Measurements from ENCODE around the gene ADPRH. TPM values are rescaled to one million over a fixed set of nuclear protein-coding genes. Genes with fewer than 3 reads are reported as not detected.

The ADPRH gene
- total RNA-seq, 1 experiment from 2014 or later, result 1.5 TPM

GRCh38 chr3:119596398-119596797, 17.1 kb downstream of the ADPRH start:
- ChIA-PET CTCF (no interaction called here), POLR2A (no interaction called here), RAD21 (ENCODE audit: low non-redundant PET in 1 of 2, low total read pairs in 2 of 2, uncharacterized antibody in 2 of 2, unreplicated experiment in 2 of 2) (no interaction called here)
- no peak overlapping the region for H3K9ac ChIP-seq (ENCODE audit: low read length)
- no peaks in the 10 kb centered on the region for H3K9me3 ChIP-seq (ENCODE audit: control insufficient read depth in 1 of 2, insufficient read depth in 1 of 2, low read depth in 1 of 2, low read length in 2 of 2)
- DNase-seq (ENCODE audit: low read depth, low spot score) (no peak), ATAC-seq (no peak)
- intact Hi-C loops (cut with micrococcal nuclease), result no loop called here
- H4K20me1 ChIP-seq (ENCODE audit: insufficient read depth), result no peaks in the 10 kb centered on the region
- TF ChIP-seq JUND (IDR thresholded peaks at IDR 0.05) (no peak), EZH2phosphoT487 (IDR thresholded peaks at IDR 0.05; ENCODE audit: borderline replicate concordance) (no peak)
- BruUV-seq (replicated peaks), result no TSS peak
- no peak overlapping the region for H3K27ac ChIP-seq (ENCODE audit: low read depth, low read length)
- no peaks in the 10 kb centered on the region for H3K79me2 ChIP-seq (ENCODE audit: insufficient read depth, low read length)
- no peaks in the 10 kb centered on the region for H3K27me3 ChIP-seq (ENCODE audit: insufficient read depth, low read length)
- no peaks in the 10 kb centered on the region for H3K9me2 ChIP-seq (ENCODE audit: insufficient read depth)
- H2AFZ ChIP-seq (ENCODE audit: low read depth, low read length, poor library complexity, severe bottlenecking), result no peak overlapping the region
- no peak overlapping the region for H3K4me3 ChIP-seq (replicated peaks in 1 of 2; ENCODE audit: low read depth in 1 of 2, low read length in 2 of 2)
- no peak overlapping the region for H3K4me2 ChIP-seq (ENCODE audit: low read length)
- H3K36me3 ChIP-seq (ENCODE audit: control insufficient read depth in 1 of 2, insufficient read depth in 2 of 2, low read length in 2 of 2), result no peaks in the 10 kb centered on the region
- H3K4me1 ChIP-seq (ENCODE audit: control insufficient read depth in 1 of 2, insufficient read depth in 2 of 2, low read length in 2 of 2), result peaks cover 0 to 18% of the 10 kb centered on the region in 2 experiments; a peak in 2 of 4 replicates

GRCh38 chr3:119597548-119598288, 18.4 kb downstream of the ADPRH start, which contains the start of gene PLA1A:
Gene PLA1A (plus strand): TSS chr3:119597885. CDS start chr3:119597914, 29 bp downstream.
- H3K9ac ChIP-seq (ENCODE audit: low read length), result no peak within 1 kb of the TSS
- H3K27ac ChIP-seq (ENCODE audit: low read depth, low read length), result no peak within 1 kb of the TSS
- peak within 1 kb of the TSS; percentile 87 for H2AFZ ChIP-seq (ENCODE audit: low read depth, low read length, poor library complexity, severe bottlenecking)
- intact Hi-C loops (cut with micrococcal nuclease), result no loop called here
- RAD21 ChIA-PET (ENCODE audit: low non-redundant PET in 1 of 2, low total read pairs in 2 of 2, uncharacterized antibody in 2 of 2, unreplicated experiment in 2 of 2), result no interaction called here
- no peak for DNase-seq (ENCODE audit: low read depth, low spot score)
- H3K27me3 ChIP-seq (ENCODE audit: insufficient read depth, low read length), result no peaks in the 10 kb centered on the region
- H3K4me1 ChIP-seq (ENCODE audit: control insufficient read depth in 1 of 2, insufficient read depth in 2 of 2, low read length in 2 of 2), result peaks cover 0 to 18% of the 10 kb centered on the region in 2 experiments; a peak in 2 of 4 replicates
- no peak within 1 kb of the TSS for H3K4me3 ChIP-seq (replicated peaks in 1 of 2; ENCODE audit: low read depth in 1 of 2, low read length in 2 of 2)
- H3K79me2 ChIP-seq (ENCODE audit: insufficient read depth, low read length), result no peaks in the 10 kb centered on the region
- TF ChIP-seq SRF (IDR thresholded peaks at IDR 0.05; ENCODE audit: low read depth), result no peak
- H4K20me1 ChIP-seq (ENCODE audit: insufficient read depth), result no peaks in the 10 kb centered on the region
- H3K9me2 ChIP-seq (ENCODE audit: insufficient read depth), result no peaks in the 10 kb centered on the region
- no peaks in the 10 kb centered on the region for H3K9me3 ChIP-seq (ENCODE audit: control insufficient read depth in 1 of 2, insufficient read depth in 1 of 2, low read depth in 1 of 2, low read length in 2 of 2)
- H3K4me2 ChIP-seq (ENCODE audit: low read length), result peak within 1 kb of the TSS; percentile 33
- POLR2A ChIA-PET, result no interaction called here
- CTCF ChIA-PET, result no interaction called here
- BruUV-seq (replicated peaks), result no TSS peak
- ATAC-seq, result no peak
- H3K36me3 ChIP-seq (ENCODE audit: control insufficient read depth in 1 of 2, insufficient read depth in 2 of 2, low read length in 2 of 2), result no peaks in the 10 kb centered on the region

Measured in HCT116 (cell line).